Activated gamma-delta T cell (primary cell): ENCODE results near the gene ZNF653.

ENCODE experiments used
- DNase-seq: peaks from one replicate; lab custom pipeline; 2025; lab: John Stamatoyannopoulos, UW

ZNF653 gene

GRCh38 chr19:11513946-11514345 lies 8.3 kb upstream of the ZNF653 start:
- DNase-seq = no peak

- DNase-seq = no peak
Observed at GRCh38 chr19:11510444-11510843, 4.8 kb upstream of the ZNF653 start.

DNA sequence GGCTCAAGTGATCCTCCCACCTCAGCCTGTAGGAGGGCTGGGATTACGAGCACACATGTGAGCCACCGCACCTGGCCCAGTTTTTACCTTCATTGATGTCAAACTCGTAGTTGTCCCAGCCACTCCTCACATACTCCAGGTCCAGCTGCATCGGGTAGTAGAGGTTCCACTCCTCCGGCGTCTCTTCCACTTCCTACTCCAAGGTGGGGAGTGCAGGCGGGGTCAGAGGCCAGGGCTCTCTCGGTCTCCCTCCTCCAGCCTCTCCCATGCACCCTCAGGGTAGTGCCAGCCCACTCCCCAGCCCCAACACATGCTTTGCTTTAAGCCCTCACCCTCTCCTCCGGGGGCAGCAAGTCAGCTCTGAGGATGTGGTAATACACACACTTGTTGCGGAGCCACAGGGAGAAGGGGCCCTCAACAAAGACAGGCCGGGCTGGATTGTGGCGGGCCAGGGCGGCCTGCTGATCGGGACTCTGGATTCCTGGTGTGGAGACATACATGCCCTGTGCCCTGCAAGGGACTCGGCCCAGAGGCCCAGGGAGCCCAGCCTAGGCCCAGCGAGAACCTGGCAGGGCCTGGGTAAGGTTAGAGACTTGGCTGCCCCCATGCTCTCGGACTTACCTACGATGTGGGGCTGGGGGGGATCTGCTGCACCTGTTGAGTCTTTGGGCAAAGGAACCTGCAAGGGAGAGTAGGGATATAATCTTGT lies 1.9 kb upstream of the ZNF653 start:
- no peak for DNase-seq

- no peak for DNase-seq
Observed at GRCh38 chr19:11506967-11507366, 1.3 kb upstream of the ZNF653 start.

DNA sequence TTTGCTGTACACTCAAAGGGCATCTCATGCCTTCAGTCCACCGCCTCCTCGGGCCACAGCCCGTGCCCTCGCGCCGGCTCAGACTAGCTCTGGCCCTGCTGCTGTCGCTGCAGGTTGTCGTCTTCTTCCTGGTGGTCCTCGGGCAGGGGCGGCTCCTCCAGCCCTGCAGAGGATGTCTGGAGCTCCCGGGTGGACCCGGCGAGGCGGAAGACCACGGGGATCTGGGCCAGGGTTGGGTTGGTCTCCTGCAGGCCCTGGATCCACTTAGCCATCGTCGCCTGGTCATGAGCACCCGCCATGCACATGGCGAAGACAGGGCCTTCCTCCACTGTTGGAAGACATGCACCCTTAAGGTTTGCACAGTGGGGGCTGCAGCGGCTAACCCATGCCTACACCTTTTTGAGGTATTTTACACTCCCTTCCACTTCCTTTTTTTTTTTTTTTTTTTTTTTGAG lies 489 bp upstream of the ZNF653 start:
- no peak for DNase-seq

GRCh38 chr19:11505032-11505503 lies 571 bp downstream of the ZNF653 start:
- peak; percentile 88 for DNase-seq

DNA sequence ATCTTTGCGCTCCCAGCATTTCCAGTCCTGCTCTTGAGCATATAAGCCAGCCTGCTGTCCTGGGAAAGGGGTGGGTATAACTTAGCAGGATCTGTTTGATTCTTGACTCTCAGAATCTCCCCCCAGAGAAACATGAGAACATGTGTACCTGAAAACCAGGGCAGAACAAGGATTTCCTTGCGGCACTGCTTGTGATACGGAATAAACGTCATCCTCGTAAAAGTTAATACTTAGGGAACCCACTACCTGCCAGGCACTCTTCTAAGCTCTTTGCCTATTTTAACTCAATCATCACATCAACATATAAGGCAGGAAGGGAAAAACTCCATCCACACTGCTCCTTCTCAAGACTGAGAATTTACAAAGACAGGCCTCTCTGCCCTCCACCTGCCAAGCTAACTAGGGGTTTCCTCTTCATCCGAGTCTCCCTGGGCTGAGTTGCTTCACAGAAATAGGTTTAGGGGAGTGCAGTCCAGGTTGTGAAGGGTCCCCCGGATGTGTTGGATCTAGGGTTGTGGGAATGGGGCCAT lies 1.1 kb downstream of the ZNF653 start:
- no peak for DNase-seq

DNA sequence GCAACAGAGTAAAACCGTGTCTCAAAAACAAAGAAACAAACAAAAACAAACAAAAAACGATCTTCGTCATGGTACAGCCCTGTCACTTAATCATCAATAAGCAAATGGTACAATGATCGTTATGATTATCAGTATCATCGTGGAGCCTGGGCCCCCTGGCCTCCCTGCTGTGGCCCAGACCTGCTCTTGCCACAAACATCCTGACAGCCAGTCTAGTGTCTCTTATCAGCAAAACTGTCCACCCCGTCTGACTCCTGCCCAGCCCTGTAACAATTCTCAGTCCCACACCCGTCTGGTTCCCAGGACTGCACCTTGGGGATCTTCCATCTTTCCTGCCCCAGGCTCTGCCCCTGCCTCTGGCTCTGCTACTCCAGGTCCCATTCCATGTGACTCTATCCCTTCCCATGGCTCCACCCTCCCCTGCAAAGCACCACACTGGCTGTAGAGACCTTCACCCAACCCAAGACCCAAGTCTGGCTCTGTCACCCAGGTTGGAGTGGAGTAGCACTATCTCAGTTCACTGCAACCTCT lies 5.7 kb downstream of the ZNF653 start:
- no peak for DNase-seq

DNA sequence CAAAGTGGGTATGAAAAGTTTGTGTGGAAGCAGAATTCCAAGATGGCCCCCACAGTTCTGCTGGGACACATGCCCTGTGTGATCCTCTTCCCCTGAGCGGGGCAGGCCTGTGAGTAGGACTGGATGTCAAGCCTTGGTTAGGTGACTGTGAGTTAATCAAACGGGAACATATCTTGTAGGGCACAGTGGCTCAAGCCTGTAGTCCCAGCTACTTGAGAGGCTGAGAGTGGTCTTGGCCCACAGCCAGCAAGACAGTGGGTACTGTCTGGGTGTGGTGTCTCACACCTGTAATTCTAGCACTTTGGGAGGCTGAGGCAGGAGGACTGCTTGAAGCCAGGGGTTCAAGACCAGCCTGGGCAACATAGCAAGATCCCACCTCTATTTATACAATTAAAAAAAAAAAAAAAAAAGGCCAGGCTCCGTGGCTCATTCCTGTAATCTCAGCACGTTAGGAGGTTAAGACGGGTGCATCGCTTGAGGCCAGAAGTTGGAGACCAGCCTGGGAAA lies 6.4 kb downstream of the ZNF653 start:
- DNase-seq = no peak

- DNase-seq = no peak
Observed at GRCh38 chr19:11496391-11497163, 9.1 kb downstream of the ZNF653 start.

- no peak for DNase-seq
Observed at GRCh38 chr19:11495885-11496284, 9.8 kb downstream of the ZNF653 start.

DNA sequence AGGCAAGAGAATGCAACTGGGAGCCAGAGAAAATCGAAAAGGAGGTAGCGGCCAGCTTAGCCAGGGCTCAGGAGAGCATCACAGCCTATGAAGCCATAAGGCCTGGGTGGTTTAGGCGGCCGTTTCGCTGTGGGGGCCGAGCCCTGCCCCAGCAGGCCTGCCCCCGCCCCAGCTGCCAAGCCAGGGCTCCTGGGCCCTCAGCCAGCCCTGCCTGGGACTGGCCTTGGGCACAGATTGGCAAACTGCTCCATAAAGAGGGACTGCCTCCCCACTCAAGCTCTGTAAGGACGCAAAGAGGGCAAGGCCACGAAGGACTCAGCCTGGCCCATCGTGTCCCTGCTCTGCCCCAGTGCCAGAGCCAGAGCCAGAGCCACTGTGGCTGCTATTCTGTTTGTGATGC lies 10.2 kb downstream of the ZNF653 start:
- no peak for DNase-seq

- no peak for DNase-seq
Observed at GRCh38 chr19:11494634-11495285, 10.9 kb downstream of the ZNF653 start.

DNA sequence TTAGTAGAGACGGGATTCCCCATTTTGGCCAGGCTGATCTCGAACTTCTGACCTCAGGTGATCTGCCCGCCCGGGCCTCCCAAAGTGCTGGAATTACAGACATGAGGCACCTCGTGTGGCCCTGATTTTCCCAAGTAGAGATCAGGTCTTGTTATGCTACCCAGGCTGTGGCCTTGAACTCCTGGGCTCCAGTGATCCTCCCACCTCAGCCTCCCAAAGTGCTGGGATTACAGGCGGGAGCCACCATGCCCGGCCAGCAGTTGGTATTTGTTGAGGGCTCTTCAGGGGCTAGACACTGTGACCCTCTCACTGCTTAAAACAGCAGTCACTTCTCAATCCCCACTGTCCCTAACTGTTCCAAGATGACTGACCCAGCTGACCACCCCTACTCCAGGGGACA lies 16.3 kb downstream of the ZNF653 start:
- DNase-seq = no peak

DNA sequence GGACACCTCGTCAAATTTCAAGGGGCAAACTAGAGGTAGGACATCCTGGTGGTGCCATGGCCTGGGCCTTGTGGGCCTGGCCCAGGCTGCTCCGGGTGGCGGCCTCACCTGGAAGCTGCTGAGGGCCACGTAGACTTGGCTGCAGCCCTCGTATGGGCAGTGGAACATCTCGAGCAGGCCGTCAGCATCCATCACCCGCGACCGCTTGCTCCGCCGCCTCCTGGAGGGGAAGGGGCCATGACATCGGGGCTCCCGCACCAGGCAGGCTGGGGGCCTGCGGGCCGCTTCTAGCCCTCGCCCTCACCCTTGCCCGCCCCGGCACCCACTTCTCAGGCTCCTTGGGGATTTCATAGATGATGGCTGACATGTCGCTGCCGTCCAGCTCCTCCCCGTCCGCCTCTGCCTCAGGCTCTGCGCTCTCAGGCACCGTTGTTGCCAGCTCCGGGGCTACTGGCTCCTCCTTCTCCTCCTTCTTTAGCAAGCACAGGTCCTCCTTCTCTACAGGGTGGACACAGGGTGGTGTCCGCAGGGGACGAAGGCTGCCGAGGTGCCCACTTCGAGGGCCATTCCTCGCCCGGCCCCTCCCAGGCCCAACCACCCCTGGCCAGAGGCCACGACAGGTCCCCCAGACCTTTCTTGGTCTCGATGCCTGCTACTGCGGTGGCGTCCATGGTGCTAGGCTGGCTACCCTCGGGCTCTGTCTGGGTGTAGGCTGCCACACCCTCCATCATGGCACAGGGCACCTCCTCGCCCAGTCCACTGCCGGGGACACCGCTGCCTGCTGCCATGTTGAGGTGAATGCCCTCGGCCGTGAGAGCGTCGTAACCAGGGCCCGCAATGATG lies 18.8 kb downstream of the ZNF653 start:
- DNase-seq = no peak

GRCh38 chr19:11485245-11485837 lies 20.3 kb downstream of the ZNF653 start:
- no peak for DNase-seq

GRCh38 chr19:11483366-11484111 lies 22.1 kb downstream of the ZNF653 start:
- no peak for DNase-seq

DNA sequence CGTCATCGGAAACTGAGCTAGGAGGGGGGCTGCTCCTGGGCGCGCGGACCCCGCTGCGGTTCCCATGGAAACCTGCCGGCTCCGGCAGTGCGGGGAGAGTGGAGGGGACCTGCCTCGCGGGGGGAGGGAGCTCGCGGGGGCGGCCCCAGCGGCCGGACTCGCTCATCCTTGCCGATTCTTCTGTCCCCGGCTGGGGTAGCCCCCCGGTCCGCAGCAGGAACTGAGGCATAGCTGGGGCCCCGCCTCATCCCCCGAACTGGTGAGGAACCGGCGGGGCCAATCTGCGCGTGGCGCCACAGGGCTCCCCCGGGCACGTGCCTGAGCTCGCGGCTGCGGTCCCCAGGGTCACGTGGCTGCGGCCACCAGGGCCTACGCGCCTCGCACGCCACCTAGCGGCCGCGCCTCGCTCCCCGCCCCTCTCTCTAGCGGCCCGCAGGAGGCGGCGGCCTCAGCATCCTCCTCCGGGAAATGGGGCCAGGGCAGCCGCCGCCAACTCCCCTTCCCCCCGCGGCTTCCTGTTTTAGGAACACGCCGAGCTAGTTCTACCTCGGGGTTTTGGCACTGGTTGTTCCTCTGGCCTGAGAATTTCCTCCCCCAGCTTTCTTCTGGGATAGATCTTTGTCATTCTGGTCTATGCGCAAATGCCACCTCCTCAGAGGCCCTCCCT lies 23.1 kb downstream of the ZNF653 start:
- peak; percentile 82 for DNase-seq
